GM21529 (cell line): ENCODE results near the gene CCNYL1.
"Not testable (repeated sequence)": the region's sequence is repeated elsewhere in the genome, so short reads cannot be mapped to it uniquely, and the experiment has no call there.

Experiments used
- ATAC-seq: cut with Tn5 transposase; IDR thresholded peaks from one replicate; pipeline ENCODE4 v1.9.1; 2021; ENCODE audit not compliant: unreplicated experiment

The CCNYL1 gene

GRCh38 chr2:207734264-207734635 is 22.8 kb downstream of the CCNYL1 start:
- no peak for ATAC-seq

- ATAC-seq, result no peak
Measured at GRCh38 chr2:207734636-207735512, 23.4 kb downstream of the CCNYL1 start.

- ATAC-seq, result not testable (repeated sequence)
Measured at GRCh38 chr2:207735513-207735859, 24.0 kb downstream of the CCNYL1 start.

GRCh38 chr2:207743514-207743913 is 32.1 kb downstream of the CCNYL1 start:
- no peak for ATAC-seq

- ATAC-seq, result no peak
Measured at GRCh38 chr2:207744050-207744449, 32.6 kb downstream of the CCNYL1 start.

- no peak for ATAC-seq
Measured at GRCh38 chr2:207744451-207744850, 33.0 kb downstream of the CCNYL1 start.

- ATAC-seq, result peak; percentile 94
Measured at GRCh38 chr2:207746131-207746530, 34.7 kb downstream of the CCNYL1 start.

- no peak for ATAC-seq
Measured at GRCh38 chr2:207747653-207748560, 36.5 kb downstream of the CCNYL1 start.

GRCh38 chr2:207748993-207749392 is 37.6 kb downstream of the CCNYL1 start:
- ATAC-seq, result no peak

GRCh38 chr2:207749873-207750272 is 38.4 kb downstream of the CCNYL1 start:
- no peak for ATAC-seq

GRCh38 chr2:207750345-207750744 is 38.9 kb downstream of the CCNYL1 start:
- no peak for ATAC-seq

- no peak for ATAC-seq
Measured at GRCh38 chr2:207750876-207751275, 39.4 kb downstream of the CCNYL1 start.

GRCh38 chr2:207753688-207754087 is 42.2 kb downstream of the CCNYL1 start:
- ATAC-seq, result not testable (repeated sequence)

- ATAC-seq, result no peak
Measured at GRCh38 chr2:207754498-207755383, 43.3 kb downstream of the CCNYL1 start.

GRCh38 chr2:207758025-207758424 is 46.6 kb downstream of the CCNYL1 start:
- ATAC-seq, result no peak

- no peak for ATAC-seq
Measured at GRCh38 chr2:207759890-207760289, 48.5 kb downstream of the CCNYL1 start.

- ATAC-seq, result no peak
Measured at GRCh38 chr2:207760453-207760852, 49.0 kb downstream of the CCNYL1 start.

GRCh38 chr2:207761426-207761825 is 50.0 kb downstream of the CCNYL1 start:
- ATAC-seq, result not testable (repeated sequence)

- no peak for ATAC-seq
Measured at GRCh38 chr2:207762146-207762545, 50.7 kb downstream of the CCNYL1 start.

GRCh38 chr2:207763303-207763917 is 52.0 kb downstream of the CCNYL1 start:
- no peak for ATAC-seq
